HG02678 (cell line): ENCODE data around the gene SND1.
A peak's percentile ranks its signal among the peaks of the same experiment; 100 is the strongest.
"Not testable (repeated sequence)": the region's sequence is repeated elsewhere in the genome, so short reads cannot be mapped to it uniquely, and the experiment has no call there.

Experiments
- ATAC-seq: cut with Tn5 transposase; IDR thresholded peaks from one replicate; pipeline ENCODE4 v1.9.1; 2021; ENCODE audit warnings: mild to moderate bottlenecking, moderate library complexity; ENCODE audit not compliant: unreplicated experiment

Gene SND1

GRCh38 chr7:127652333-127653248 is 597 bp downstream of the SND1 start:
- no peak for ATAC-seq

- no peak for ATAC-seq
Observed at GRCh38 chr7:127653396-127653795, 1.4 kb downstream of the SND1 start.

GRCh38 chr7:127654404-127655394 is 2.7 kb downstream of the SND1 start:
- no peak for ATAC-seq

GRCh38 chr7:127655720-127656119 is 3.7 kb downstream of the SND1 start:
- no peak for ATAC-seq

GRCh38 chr7:127657500-127657899 is 5.5 kb downstream of the SND1 start:
- ATAC-seq: no peak

- ATAC-seq: no peak
Observed at GRCh38 chr7:127658970-127659630, 7.1 kb downstream of the SND1 start.

GRCh38 chr7:127665922-127666321 is 13.9 kb downstream of the SND1 start:
- no peak for ATAC-seq

GRCh38 chr7:127666602-127667001 is 14.6 kb downstream of the SND1 start:
- no peak for ATAC-seq

GRCh38 chr7:127667017-127667670 is 15.2 kb downstream of the SND1 start:
- ATAC-seq: peak; percentile 41

GRCh38 chr7:127667759-127668530 is 16.0 kb downstream of the SND1 start:
- no peak for ATAC-seq

- ATAC-seq: no peak
Observed at GRCh38 chr7:127671341-127671740, 19.3 kb downstream of the SND1 start.

GRCh38 chr7:127673902-127674301 is 21.9 kb downstream of the SND1 start:
- ATAC-seq: no peak

- no peak for ATAC-seq
Observed at GRCh38 chr7:127674361-127674760, 22.4 kb downstream of the SND1 start.

- not testable (repeated sequence) for ATAC-seq
Observed at GRCh38 chr7:127674923-127675322, 22.9 kb downstream of the SND1 start.

- ATAC-seq: no peak
Observed at GRCh38 chr7:127675721-127676120, 23.7 kb downstream of the SND1 start.

- no peak for ATAC-seq
Observed at GRCh38 chr7:127677433-127678230, 25.6 kb downstream of the SND1 start.

- peak; percentile 12 for ATAC-seq
Observed at GRCh38 chr7:127678337-127678736, 26.3 kb downstream of the SND1 start.

GRCh38 chr7:127678947-127679346 is 27.0 kb downstream of the SND1 start:
- ATAC-seq: peak; percentile 80

- no peak for ATAC-seq
Observed at GRCh38 chr7:127680983-127681382, 29.0 kb downstream of the SND1 start.
